DOHH2 (cell line): Measurements from ENCODE around the gene CELSR3.

ENCODE experiments used
- H3F3A ChIP-seq: fragments of 200-600 bp; sonication (generic), shearing (Covaris generic); 2 replicates; pipeline ENCODE4 v1.6.0; 2016; ENCODE audit warnings: antibody characterized with exemption, mild to moderate bottlenecking; ENCODE audit not compliant: control insufficient read depth, insufficient read depth
- H3K27ac ChIP-seq: fragments of 200-600 bp; sonication (generic); 2 replicates; pipeline ENCODE4 v1.5.1; 2014; ENCODE audit warnings: low read depth, mild to moderate bottlenecking, low read length, moderate library complexity
- H3K27me3 ChIP-seq: fragments of 200-600 bp; sonication (generic); 2 replicates; pipeline ENCODE4 v1.6.1; 2014; ENCODE audit warnings: mild to moderate bottlenecking, low read length, mixed read lengths; ENCODE audit not compliant: control insufficient read depth
- H3K36me3 ChIP-seq: fragments of 200-600 bp; sonication (generic); 2 replicates; pipeline ENCODE4 v1.6.1; 2014; ENCODE audit warnings: mild to moderate bottlenecking, low read length, moderate library complexity, mixed read lengths; ENCODE audit not compliant: control insufficient read depth
- H3K4me1 ChIP-seq: fragments of 200-600 bp; sonication (generic); 2 replicates; pipeline ENCODE4 v1.6.1; 2014; ENCODE audit warnings: mild to moderate bottlenecking, low read length, mixed read lengths; ENCODE audit not compliant: control insufficient read depth
- H3K4me2 ChIP-seq: fragments of 200-600 bp; sonication (generic); 2 replicates; pipeline ENCODE4 v1.6.0; 2014; ENCODE audit warnings: mild to moderate bottlenecking, low read length, moderate library complexity
- H3K4me3 ChIP-seq: fragments of 200-600 bp; sonication (generic); 2 replicates; pipeline ENCODE4 v1.5.1; 2014; ENCODE audit warnings: mild to moderate bottlenecking, low read length, mixed read lengths
- H3K79me2 ChIP-seq: fragments of 200-600 bp; sonication (generic); 2 replicates; pipeline ENCODE4 v1.6.1; 2014; ENCODE audit warnings: mild to moderate bottlenecking, low read length, mixed read lengths; ENCODE audit not compliant: control insufficient read depth
- H3K9me2 ChIP-seq: fragments of 200-600 bp; sonication (generic); replicated peaks from 2 replicates; pipeline ENCODE4 v1.6.1; 2014; ENCODE audit warnings: mild to moderate bottlenecking, low read length, mixed read lengths; ENCODE audit not compliant: control insufficient read depth
- H3K9me3 ChIP-seq: fragments of 200-600 bp; sonication (generic); 2 replicates; pipeline ENCODE4 v1.6.1; 2014; ENCODE audit warnings: antibody characterized with exemption, low read length, mixed read lengths; ENCODE audit not compliant: control insufficient read depth, insufficient read depth
- H4K20me1 ChIP-seq: fragments of 200-600 bp; sonication (generic); 2 replicates; pipeline ENCODE4 v1.6.0; 2014; ENCODE audit warnings: low read depth, mild to moderate bottlenecking, antibody characterized with exemption, low read length, moderate library complexity; ENCODE audit not compliant: control insufficient read depth, insufficient read depth
- CTCF ChIP-seq: fragments of 200-600 bp; sonication (generic); IDR thresholded peaks from one replicate; pipeline ENCODE4 v1.5.1; 2014; ENCODE audit warnings: antibody characterized with exemption, mild to moderate bottlenecking, low read depth, low read length; ENCODE audit not compliant: poor library complexity, severe bottlenecking
- EZH2phosphoT487 ChIP-seq: fragments of 200-600 bp; sonication (generic); IDR thresholded peaks from 2 replicates; pipeline ENCODE4 v1.6.1; 2017; ENCODE audit warnings: borderline replicate concordance, mild to moderate bottlenecking, antibody characterized with exemption, low read length, moderate library complexity, mixed read lengths

Gene CELSR3

GRCh38 chr3:48591886-48592518 is 70.7 kb downstream of the CELSR3 start:
- Histone ChIP-seq H3K36me3 (no peaks in the 10 kb centered on the region), H3K27me3 (peaks cover 2% of the 10 kb centered on the region; the same call in 1 of the 2 replicates)

GRCh38 chr3:48591436-48591835 is 71.2 kb downstream of the CELSR3 start:
- Histone ChIP-seq H4K20me1 (no peaks in the 10 kb centered on the region), H3F3A (no peaks in the 10 kb centered on the region), H3K4me1 (no peaks in the 10 kb centered on the region), H3K9me3 (no peaks in the 10 kb centered on the region), H3K79me2 (no peaks in the 10 kb centered on the region), H3K9me2 (no peaks in the 10 kb centered on the region), H3K27me3 (peaks cover 2% of the 10 kb centered on the region; the same call in 1 of the 2 replicates), H3K36me3 (no peaks in the 10 kb centered on the region), H3K27ac (no peak overlapping the region), H3K4me2 (no peak overlapping the region), H3K4me3 (no peak overlapping the region)
- TF ChIP-seq CTCF (no peak), EZH2phosphoT487 (no peak)

More at GRCh38 chr3:48591886-48592518, 70.7 kb downstream of the CELSR3 start:
- Histone ChIP-seq H3K79me2 (no peaks in the 10 kb centered on the region), H4K20me1 (no peaks in the 10 kb centered on the region), H3K4me3 (no peak overlapping the region), H3F3A (no peaks in the 10 kb centered on the region), H3K9me3 (no peaks in the 10 kb centered on the region), H3K9me2 (no peaks in the 10 kb centered on the region), H3K27ac (no peak overlapping the region), H3K4me1 (no peaks in the 10 kb centered on the region), H3K4me2 (no peak overlapping the region)
- no peak for TF ChIP-seq CTCF

GRCh38 chr3:48588230-48588629 is 74.5 kb downstream of the CELSR3 start:
- no peaks in the 10 kb centered on the region for H3K36me3 ChIP-seq
- TF ChIP-seq CTCF (no peak), EZH2phosphoT487 (no peak)

More at GRCh38 chr3:48588230-48588629, 74.5 kb downstream of the CELSR3 start:
- Histone ChIP-seq H3F3A (no peaks in the 10 kb centered on the region), H3K9me3 (no peaks in the 10 kb centered on the region), H3K9me2 (no peaks in the 10 kb centered on the region), H3K4me2 (no peak overlapping the region), H4K20me1 (no peaks in the 10 kb centered on the region), H3K79me2 (no peaks in the 10 kb centered on the region), H3K27ac (no peak overlapping the region), H3K27me3 (peaks cover 2% of the 10 kb centered on the region; the same call in 1 of the 2 replicates), H3K4me1 (no peaks in the 10 kb centered on the region), H3K4me3 (no peak overlapping the region)
